HepG2 (cell line): ENCODE data around the gene S100A11. TPM values are rescaled to one million over a fixed set of nuclear protein-coding genes. Genes with fewer than 3 reads are reported as not detected.

Source experiments
- CBX5 ChIP-seq: sonication (generic); formaldehyde crosslinking; IDR thresholded peaks from 2 replicates; pipeline ENCODE4 v1.4.0; 2020; ENCODE audit warnings: missing genetic modification reagents, borderline replicate concordance
- CREB1 ChIP-seq, 2 experiments: fragments of 450-650 bp in 1 of 2; IDR thresholded peaks; 2 replicates each; pipeline ENCODE4 v1.6.1; 2016 to 2017; ENCODE audit warnings: control low read depth in 1 of 2, mild to moderate bottlenecking in 1 of 2, missing compliant biosample characterization in 1 of 2, missing genetic modification characterization in 1 of 2
- FOXJ3 ChIP-seq: sonication (generic); formaldehyde crosslinking; IDR thresholded peaks from 2 replicates; pipeline ENCODE4 v1.4.0; 2020; ENCODE audit warnings: missing genetic modification reagents, mild to moderate bottlenecking, borderline replicate concordance
- KDM5B ChIP-seq: sonication (generic); formaldehyde crosslinking; IDR thresholded peaks from 2 replicates; pipeline ENCODE4 v1.4.0; 2020; ENCODE audit warnings: missing genetic modification reagents, mild to moderate bottlenecking, borderline replicate concordance
- MIER2 ChIP-seq: IDR thresholded peaks from 2 replicates; pipeline ENCODE4 v1.6.1; 2016; ENCODE audit warnings: missing biosample characterization, missing genetic modification reagents
- SMC3 ChIP-seq: IDR thresholded peaks from 2 replicates; pipeline ENCODE4 v1.6.1; 2011; ENCODE audit warnings: low read length, improper control_type of control experiment
- STAG1 ChIP-seq: sonication (generic); formaldehyde crosslinking; IDR thresholded peaks from 2 replicates; pipeline ENCODE4 v1.4.0; 2020; ENCODE audit warnings: missing genetic modification reagents
- YY1 ChIP-seq: IDR thresholded peaks from 2 replicates; pipeline ENCODE4 v1.6.1; 2011; ENCODE audit warnings: low read length, low read depth, moderate library complexity, mild to moderate bottlenecking; ENCODE audit not compliant: insufficient read depth, insufficient replicate concordance
- ZNF569 ChIP-seq: sonication (generic); formaldehyde crosslinking; IDR thresholded peaks from 2 replicates; pipeline ENCODE4 v1.5.0; 2020; ENCODE audit warnings: mild to moderate bottlenecking, missing genetic modification reagents, moderate library complexity, borderline replicate concordance
- ZNF615 ChIP-seq: sonication (generic); formaldehyde crosslinking; IDR thresholded peaks from 2 replicates; pipeline ENCODE4 v1.5.0; 2020; ENCODE audit warnings: mild to moderate bottlenecking, missing genetic modification reagents, borderline replicate concordance
- polyA plus RNA-seq, 8 experiments: library from polyadenylated mRNA; depleted of rRNA in 3 of 8; stranded (reverse) in 7 of 8; unstranded in 1 of 8; fragments of >200 nt; fragmentation: Illumina TruSeq in 4 of 8; extraction: Trizol in 4 of 8; gene quantifications; 2 replicates each; pipeline versions ENCODE4 v1.2.1 to v1.2.3, GENCODE V29; 2011 to 2016; ENCODE audit warnings: low read depth in 4 of 8, missing spikeins in 1 of 8, mixed read lengths in 1 of 8; ENCODE audit not compliant: insufficient read depth in 1 of 8
- total RNA-seq, 5 experiments: library from RNA; depleted of rRNA; stranded (reverse); fragments of >200 nt; fragmentation: Illumina TruSeq; extraction: Trizol; gene quantifications; 2 replicates each; pipeline ENCODE4 v1.2.3, GENCODE V29; 2016; ENCODE audit warnings: low read depth in 1 of 5
- TF ChIP-seq, protein P1 (sequence below): IDR thresholded peaks from 2 replicates; pipeline ENCODE4 v1.6.1; 2018; ENCODE audit warnings: missing genetic modification reagents
- TF ChIP-seq, protein P2 (sequence below): sonication (generic); formaldehyde crosslinking; IDR thresholded peaks from 2 replicates; pipeline ENCODE4 v1.4.0; 2020; ENCODE audit warnings: missing genetic modification reagents, borderline replicate concordance
- TF ChIP-seq, protein P3 (sequence below): IDR thresholded peaks from 2 replicates; pipeline ENCODE4 v1.6.1; 2016; ENCODE audit warnings: low read depth, control low read depth
- TF ChIP-seq, protein P4 (sequence below): sonication (generic); formaldehyde crosslinking; IDR thresholded peaks from 2 replicates; pipeline ENCODE4 v1.4.0; 2020; ENCODE audit warnings: missing genetic modification reagents, borderline replicate concordance

S100A11 gene
- total and polyA plus RNA-seq, 2 of the 13 experiments (the other 11 are each of a cell fraction or from before 2014, with no cell fraction given) = 6.6 to 34.4 TPM

- TF ChIP-seq, protein P1, sequence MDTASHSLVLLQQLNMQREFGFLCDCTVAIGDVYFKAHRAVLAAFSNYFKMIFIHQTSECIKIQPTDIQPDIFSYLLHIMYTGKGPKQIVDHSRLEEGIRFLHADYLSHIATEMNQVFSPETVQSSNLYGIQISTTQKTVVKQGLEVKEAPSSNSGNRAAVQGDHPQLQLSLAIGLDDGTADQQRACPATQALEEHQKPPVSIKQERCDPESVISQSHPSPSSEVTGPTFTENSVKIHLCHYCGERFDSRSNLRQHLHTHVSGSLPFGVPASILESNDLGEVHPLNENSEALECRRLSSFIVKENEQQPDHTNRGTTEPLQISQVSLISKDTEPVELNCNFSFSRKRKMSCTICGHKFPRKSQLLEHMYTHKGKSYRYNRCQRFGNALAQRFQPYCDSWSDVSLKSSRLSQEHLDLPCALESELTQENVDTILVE (CRISPR knock-in tag) = no peak
- peak; percentile 81 for TF ChIP-seq SMC3
- TF ChIP-seq, protein P2, sequence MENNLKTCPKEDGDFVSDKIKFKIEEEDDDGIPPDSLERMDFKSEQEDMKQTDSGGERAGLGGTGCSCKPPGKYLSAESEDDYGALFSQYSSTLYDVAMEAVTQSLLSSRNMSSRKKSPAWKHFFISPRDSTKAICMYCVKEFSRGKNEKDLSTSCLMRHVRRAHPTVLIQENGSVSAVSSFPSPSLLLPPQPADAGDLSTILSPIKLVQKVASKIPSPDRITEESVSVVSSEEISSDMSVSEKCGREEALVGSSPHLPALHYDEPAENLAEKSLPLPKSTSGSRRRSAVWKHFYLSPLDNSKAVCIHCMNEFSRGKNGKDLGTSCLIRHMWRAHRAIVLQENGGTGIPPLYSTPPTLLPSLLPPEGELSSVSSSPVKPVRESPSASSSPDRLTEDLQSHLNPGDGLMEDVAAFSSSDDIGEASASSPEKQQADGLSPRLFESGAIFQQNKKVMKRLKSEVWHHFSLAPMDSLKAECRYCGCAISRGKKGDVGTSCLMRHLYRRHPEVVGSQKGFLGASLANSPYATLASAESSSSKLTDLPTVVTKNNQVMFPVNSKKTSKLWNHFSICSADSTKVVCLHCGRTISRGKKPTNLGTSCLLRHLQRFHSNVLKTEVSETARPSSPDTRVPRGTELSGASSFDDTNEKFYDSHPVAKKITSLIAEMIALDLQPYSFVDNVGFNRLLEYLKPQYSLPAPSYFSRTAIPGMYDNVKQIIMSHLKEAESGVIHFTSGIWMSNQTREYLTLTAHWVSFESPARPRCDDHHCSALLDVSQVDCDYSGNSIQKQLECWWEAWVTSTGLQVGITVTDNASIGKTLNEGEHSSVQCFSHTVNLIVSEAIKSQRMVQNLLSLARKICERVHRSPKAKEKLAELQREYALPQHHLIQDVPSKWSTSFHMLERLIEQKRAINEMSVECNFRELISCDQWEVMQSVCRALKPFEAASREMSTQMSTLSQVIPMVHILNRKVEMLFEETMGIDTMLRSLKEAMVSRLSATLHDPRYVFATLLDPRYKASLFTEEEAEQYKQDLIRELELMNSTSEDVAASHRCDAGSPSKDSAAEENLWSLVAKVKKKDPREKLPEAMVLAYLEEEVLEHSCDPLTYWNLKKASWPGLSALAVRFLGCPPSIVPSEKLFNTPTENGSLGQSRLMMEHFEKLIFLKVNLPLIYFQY = no peak
- TF ChIP-seq, protein P3, sequence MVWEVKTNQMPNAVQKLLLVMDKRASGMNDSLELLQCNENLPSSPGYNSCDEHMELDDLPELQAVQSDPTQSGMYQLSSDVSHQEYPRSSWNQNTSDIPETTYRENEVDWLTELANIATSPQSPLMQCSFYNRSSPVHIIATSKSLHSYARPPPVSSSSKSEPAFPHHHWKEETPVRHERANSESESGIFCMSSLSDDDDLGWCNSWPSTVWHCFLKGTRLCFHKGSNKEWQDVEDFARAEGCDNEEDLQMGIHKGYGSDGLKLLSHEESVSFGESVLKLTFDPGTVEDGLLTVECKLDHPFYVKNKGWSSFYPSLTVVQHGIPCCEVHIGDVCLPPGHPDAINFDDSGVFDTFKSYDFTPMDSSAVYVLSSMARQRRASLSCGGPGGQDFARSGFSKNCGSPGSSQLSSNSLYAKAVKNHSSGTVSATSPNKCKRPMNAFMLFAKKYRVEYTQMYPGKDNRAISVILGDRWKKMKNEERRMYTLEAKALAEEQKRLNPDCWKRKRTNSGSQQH (CRISPR knock-in tag) = no peak
- no peak for TF ChIP-seq YY1
- no peak for TF ChIP-seq FOXJ3 (CRISPR knock-in tag)
- TF ChIP-seq STAG1 (CRISPR knock-in tag) = peak; percentile 79
- no peak for TF ChIP-seq CREB1 (IDR thresholded peaks at IDR 0.05)
- TF ChIP-seq CREB1 (CRISPR knock-in tag; IDR thresholded peaks at IDR 0.05) = no peak
- TF ChIP-seq, protein P4, sequence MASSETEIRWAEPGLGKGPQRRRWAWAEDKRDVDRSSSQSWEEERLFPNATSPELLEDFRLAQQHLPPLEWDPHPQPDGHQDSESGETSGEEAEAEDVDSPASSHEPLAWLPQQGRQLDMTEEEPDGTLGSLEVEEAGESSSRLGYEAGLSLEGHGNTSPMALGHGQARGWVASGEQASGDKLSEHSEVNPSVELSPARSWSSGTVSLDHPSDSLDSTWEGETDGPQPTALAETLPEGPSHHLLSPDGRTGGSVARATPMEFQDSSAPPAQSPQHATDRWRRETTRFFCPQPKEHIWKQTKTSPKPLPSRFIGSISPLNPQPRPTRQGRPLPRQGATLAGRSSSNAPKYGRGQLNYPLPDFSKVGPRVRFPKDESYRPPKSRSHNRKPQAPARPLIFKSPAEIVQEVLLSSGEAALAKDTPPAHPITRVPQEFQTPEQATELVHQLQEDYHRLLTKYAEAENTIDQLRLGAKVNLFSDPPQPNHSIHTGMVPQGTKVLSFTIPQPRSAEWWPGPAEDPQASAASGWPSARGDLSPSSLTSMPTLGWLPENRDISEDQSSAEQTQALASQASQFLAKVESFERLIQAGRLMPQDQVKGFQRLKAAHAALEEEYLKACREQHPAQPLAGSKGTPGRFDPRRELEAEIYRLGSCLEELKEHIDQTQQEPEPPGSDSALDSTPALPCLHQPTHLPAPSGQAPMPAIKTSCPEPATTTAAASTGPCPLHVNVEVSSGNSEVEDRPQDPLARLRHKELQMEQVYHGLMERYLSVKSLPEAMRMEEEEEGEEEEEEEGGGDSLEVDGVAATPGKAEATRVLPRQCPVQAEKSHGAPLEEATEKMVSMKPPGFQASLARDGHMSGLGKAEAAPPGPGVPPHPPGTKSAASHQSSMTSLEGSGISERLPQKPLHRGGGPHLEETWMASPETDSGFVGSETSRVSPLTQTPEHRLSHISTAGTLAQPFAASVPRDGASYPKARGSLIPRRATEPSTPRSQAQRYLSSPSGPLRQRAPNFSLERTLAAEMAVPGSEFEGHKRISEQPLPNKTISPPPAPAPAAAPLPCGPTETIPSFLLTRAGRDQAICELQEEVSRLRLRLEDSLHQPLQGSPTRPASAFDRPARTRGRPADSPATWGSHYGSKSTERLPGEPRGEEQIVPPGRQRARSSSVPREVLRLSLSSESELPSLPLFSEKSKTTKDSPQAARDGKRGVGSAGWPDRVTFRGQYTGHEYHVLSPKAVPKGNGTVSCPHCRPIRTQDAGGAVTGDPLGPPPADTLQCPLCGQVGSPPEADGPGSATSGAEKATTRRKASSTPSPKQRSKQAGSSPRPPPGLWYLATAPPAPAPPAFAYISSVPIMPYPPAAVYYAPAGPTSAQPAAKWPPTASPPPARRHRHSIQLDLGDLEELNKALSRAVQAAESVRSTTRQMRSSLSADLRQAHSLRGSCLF (CRISPR knock-in tag) = no peak
- no peak for TF ChIP-seq ZNF569 (CRISPR knock-in tag)
- no peak for TF ChIP-seq ZNF615 (CRISPR knock-in tag)
- no peak for TF ChIP-seq KDM5B (CRISPR knock-in tag)
- TF ChIP-seq CBX5 (CRISPR knock-in tag) = no peak
- no peak for TF ChIP-seq MIER2
These were observed 15.8 kb upstream of the S100A11 start (continued) for GRCh38 chr1:152052606-152053005.
